Esophagus squamous epithelium (tissue), 5 donors: Measurements from ENCODE around the gene CREBBP. TPM values are rescaled to one million over a fixed set of nuclear protein-coding genes. Genes with fewer than 3 reads are reported as not detected.
A peak's percentile ranks its signal among the peaks of the same experiment; 100 is the strongest.
"Not testable (repeated sequence)": the region's sequence is repeated elsewhere in the genome, so short reads cannot be mapped to it uniquely, and the experiment has no call there.

Experiments
- DNase-seq: peaks from one replicate; lab custom pipeline; 2025; lab: John Stamatoyannopoulos, UW
- H3K27ac ChIP-seq, 4 donors: fragments of 200-600 bp; sonication (generic); one replicate each; pipeline ENCODE4 v1.5.1; 2016 to 2019; ENCODE audit warnings: mild to moderate bottlenecking in 1 of 4
- H3K27me3 ChIP-seq, 4 donors: fragments of 200-600 bp; sonication (generic); 1 replicate in 3 of 4; 2 replicates in 1 of 4; pipeline versions ENCODE4 v1.5.1 to v1.6.0; 2017 to 2021; ENCODE audit warnings: antibody characterized with exemption in 1 of 4
- H3K36me3 ChIP-seq, 3 donors: fragments of 200-600 bp; sonication (generic); one replicate each; pipeline ENCODE4 v1.5.1; 2016 to 2019
- H3K4me1 ChIP-seq, 3 donors: fragments of 200-600 bp; sonication (generic); one replicate each; pipeline ENCODE4 v1.5.1; 2017 to 2019
- H3K4me3 ChIP-seq, 4 donors: fragments of 200-600 bp; sonication (generic); 1 replicate in 3 of 4; 2 replicates in 1 of 4; pipeline ENCODE4 v1.5.1; 2016 to 2019; ENCODE audit warnings: mild to moderate bottlenecking in 2 of 4, moderate library complexity in 1 of 4
- H3K9me3 ChIP-seq, 3 donors: fragments of 200-600 bp; sonication (generic); one replicate each; pipeline ENCODE4 v1.5.1; 2016 to 2019
- POLR2A ChIP-seq, 4 donors: fragments of 450-650 bp; IDR thresholded peaks; one replicate each; pipeline ENCODE4 v1.6.1; 2017; ENCODE audit warnings: antibody characterized with exemption in 4 of 4, mild to moderate bottlenecking in 4 of 4, moderate library complexity in 3 of 4
- WGBS, 2 donors: methylation state at CpG; one replicate each; pipeline ENCODE4 v1.1.5; 2018; 5-methylcytosine and 5-hydroxymethylcytosine counted together
- intact Hi-C: fragments of 100-400 bp; cut with DNase I; formaldehyde crosslinking; loops from one replicate; pipeline ENCODE4 v1.15.0; 2022
- total RNA-seq, 4 donors: library from RNA; depleted of rRNA; stranded (reverse); fragments of >200 nt; gene quantifications; one replicate each; pipeline ENCODE4 v1.1.0, GENCODE V29; 2016
- TF ChIP-seq, protein P1 (sequence below), 6 experiments: fragments of 450-650 bp in 4 of 6; fragments of 200-600 bp in 2 of 6; sonication (generic) in 2 of 6; IDR thresholded peaks; one replicate each; pipeline ENCODE4 v1.5.1; 2016 to 2019; ENCODE audit warnings: antibody characterized with exemption in 6 of 6, mild to moderate bottlenecking in 4 of 6, moderate library complexity in 4 of 6
- donor health status: DM: yes; HTN: yes; CAD: no.

The CREBBP gene
- total RNA-seq: 10 to 100 TPM; 14.5 to 53.6 (median 37.5) TPM

DNA sequence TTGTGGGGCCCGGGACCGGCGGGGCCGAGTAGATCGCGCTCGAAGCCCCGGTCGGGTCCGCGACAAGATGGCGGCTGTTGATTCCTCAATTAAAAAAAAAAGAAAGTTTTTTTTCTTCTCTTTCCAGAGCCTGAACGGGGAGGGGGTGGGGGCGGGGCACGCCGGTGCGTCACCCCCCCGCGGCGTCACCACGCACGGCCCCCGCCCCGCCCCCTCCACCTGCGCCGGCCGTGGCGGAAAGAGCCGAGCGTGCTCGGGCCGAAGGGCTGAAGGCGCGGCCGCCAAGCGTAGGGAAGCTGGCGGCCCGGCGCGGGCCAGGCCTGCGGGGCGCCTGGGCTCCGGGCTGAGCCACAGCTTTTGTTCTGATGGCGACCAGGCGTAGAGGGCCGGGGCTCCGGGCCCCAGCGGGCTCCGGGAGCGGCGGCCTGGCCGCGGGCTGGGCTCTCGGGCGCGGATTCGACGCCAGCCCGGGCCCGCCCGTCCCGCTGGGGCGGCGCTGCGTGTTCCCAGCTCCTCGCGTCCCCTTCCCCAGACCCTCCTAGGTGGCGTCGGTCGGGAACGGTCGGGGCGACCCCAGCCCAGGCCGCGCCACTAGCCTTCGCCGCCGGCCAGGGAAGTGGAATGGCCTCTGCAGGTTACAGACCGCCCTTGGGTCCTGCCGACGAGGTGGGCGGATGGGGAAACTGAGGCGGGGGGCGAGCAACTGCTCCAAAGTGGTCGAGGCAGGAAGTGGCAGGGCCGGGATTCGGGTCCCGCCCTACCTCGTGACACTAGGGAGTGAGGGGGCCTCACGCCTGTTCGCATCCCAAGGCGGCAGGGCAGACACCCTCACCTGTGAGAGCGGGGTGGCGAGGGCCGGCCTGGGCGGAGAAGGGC, at the start of gene CREBBP:
Gene CREBBP (minus strand): TSS at position 91 of the 876 bp plus-strand sequence. CDS start 797 bp downstream, outside the sequence.
- 6% methylated on average over 18 of the region's 96 CpGs; no CpG with 5 or more reads in 1 of the 2 donors for WGBS, 2 donors
- no peaks in the 10 kb centered on the region for H3K9me3 ChIP-seq
- no peaks in the 10 kb centered on the region for H3K27me3 ChIP-seq
- peak in 2 of 4 donors; percentile 68 to 71 for TF ChIP-seq POLR2A (IDR thresholded peaks at IDR 0.05)
- TF ChIP-seq, protein P1, sequence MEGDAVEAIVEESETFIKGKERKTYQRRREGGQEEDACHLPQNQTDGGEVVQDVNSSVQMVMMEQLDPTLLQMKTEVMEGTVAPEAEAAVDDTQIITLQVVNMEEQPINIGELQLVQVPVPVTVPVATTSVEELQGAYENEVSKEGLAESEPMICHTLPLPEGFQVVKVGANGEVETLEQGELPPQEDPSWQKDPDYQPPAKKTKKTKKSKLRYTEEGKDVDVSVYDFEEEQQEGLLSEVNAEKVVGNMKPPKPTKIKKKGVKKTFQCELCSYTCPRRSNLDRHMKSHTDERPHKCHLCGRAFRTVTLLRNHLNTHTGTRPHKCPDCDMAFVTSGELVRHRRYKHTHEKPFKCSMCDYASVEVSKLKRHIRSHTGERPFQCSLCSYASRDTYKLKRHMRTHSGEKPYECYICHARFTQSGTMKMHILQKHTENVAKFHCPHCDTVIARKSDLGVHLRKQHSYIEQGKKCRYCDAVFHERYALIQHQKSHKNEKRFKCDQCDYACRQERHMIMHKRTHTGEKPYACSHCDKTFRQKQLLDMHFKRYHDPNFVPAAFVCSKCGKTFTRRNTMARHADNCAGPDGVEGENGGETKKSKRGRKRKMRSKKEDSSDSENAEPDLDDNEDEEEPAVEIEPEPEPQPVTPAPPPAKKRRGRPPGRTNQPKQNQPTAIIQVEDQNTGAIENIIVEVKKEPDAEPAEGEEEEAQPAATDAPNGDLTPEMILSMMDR (IDR thresholded peaks at IDR 0.05): peak in 1 of 6 experiments; percentile 6
- H3K4me1 ChIP-seq: peaks cover 8 to 44% (median 25%) of the 10 kb centered on the region in 3 donors
- intact Hi-C loops: no loop called here
- peak within 1 kb of the TSS; percentile 87 to 99 (median 97) for H3K27ac ChIP-seq
- peak within 1 kb of the TSS; percentile 94 to 98 (median 94) for H3K4me3 ChIP-seq
- no peaks in the 10 kb centered on the region for H3K36me3 ChIP-seq
- peak; percentile 56 for DNase-seq

DNA sequence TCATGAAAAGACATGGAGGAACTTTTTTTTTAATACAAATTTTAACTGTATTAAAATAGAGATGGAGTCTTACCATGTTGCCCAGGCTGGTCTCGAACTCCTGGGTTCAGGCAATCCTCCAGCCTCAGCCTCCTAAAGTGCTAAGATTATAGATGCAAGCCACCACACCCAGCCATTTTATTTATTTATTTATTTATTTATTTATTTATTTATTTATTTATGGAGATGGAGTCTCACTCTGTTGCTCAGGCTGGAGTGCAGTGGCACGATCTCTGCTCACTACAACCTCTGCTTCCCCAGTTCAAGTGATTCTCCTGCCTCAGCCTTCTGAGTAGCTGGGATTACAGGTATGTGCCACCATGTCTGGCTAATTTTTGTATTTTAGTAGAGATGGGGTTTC, 46.6 kb upstream of the CREBBP start:
- H3K9me3 ChIP-seq, H3K36me3 ChIP-seq, intact Hi-C loops, H3K4me1 ChIP-seq, DNase-seq, H3K27ac ChIP-seq, H3K4me3 ChIP-seq, H3K27me3 ChIP-seq: not testable (repeated sequence)
- whole genome bisulfite sequencing, 2 donors: 88 to 90% methylated on average over 2 of the region's 2 CpGs

DNA sequence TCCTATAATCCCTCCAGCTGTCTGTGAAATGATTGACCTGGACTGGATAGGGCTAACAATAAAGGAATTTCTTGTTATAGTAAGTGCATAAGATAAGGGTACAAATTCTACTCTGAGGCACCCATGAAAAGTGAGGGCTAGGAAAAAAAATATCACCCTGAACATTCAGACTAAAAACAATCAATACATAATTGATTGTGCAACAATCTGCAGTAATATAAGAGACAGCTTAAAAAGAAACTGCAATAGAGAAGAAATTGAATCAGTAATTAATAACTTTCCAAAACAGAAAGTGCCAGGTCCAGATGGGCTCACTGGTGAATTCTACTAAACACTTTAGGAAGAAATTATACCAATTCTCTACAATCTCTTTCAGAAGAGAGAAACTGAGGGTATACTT, 44.2 kb upstream of the CREBBP start:
- Histone ChIP-seq H3K27ac (no peak overlapping the region), H3K27me3 (peaks cover 0 to 18% (median 0%) of the 10 kb centered on the region in 4 donors), H3K4me1 (no peaks in the 10 kb centered on the region), H3K9me3 (peaks cover 0 to under 1% (median under 1%) of the 10 kb centered on the region in 3 donors), H3K4me3 (no peak overlapping the region), H3K36me3 (no peaks in the 10 kb centered on the region)
- no peak for DNase-seq
- intact Hi-C loops: no loop called here
- TF ChIP-seq POLR2A (IDR thresholded peaks at IDR 0.05): no peak

DNA sequence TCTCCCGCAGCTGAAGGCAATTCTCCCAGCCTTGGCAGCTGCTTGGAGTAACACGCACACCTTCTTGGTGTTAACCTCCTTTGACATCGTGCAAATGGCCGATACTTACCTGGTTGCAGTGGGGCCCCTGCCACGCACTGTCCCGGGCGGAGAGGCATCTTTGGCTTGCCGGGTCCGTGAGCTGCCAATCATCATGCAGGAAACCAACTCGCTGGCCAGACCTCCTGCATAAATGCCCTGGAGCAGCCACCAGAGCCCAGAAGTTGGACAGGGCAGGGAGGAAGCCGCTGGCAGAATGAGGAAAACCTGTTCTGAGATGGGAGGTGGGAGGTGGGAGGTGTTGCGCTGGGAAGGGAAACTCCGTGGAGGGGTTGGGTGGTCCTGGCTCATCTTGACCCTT, 41.7 kb upstream of the CREBBP start:
- intact Hi-C loops: no loop called here
- no peak for DNase-seq

DNA sequence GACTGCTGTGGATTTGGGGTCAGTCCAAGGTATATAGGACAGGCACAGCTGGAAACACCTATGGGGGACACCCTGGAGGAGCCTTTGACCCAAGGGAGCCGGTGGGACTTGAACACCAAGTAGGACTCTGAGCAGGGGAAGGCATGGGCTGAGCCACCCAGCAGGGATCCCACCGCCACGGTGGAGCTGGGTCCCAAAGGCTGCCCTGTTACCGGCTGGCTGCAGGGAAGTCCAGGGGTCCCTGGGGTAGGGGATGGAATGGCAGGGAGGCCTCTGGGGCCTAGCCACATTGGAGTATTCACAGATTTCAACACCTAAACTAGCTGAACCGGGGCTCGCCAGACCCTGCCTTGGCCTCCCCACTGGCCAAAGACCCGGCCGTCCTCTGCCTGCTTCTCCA, 39.7 kb upstream of the CREBBP start:
- intact Hi-C loops: no loop called here
- WGBS, 2 donors: 74 to 91% methylated on average over 4 of the region's 8 CpGs
- no peaks in the 10 kb centered on the region for H3K36me3 ChIP-seq
- H3K27me3 ChIP-seq: peaks cover 0 to 18% (median 0%) of the 10 kb centered on the region in 4 donors
- H3K9me3 ChIP-seq: peaks cover 0 to 17% (median 6%) of the 10 kb centered on the region in 3 donors
- H3K4me1 ChIP-seq: no peaks in the 10 kb centered on the region
- no peak overlapping the region for H3K27ac ChIP-seq
- H3K4me3 ChIP-seq: no peak overlapping the region
- DNase-seq: no peak
- no peak for TF ChIP-seq POLR2A (IDR thresholded peaks at IDR 0.05)

More for the DNA sequence above, 41.7 kb upstream of the CREBBP start:
- Histone ChIP-seq H3K27ac (no peak overlapping the region), H3K27me3 (peaks cover 0 to 18% (median 0%) of the 10 kb centered on the region in 4 donors), H3K9me3 (peaks cover 0 to 11% (median 6%) of the 10 kb centered on the region in 3 donors), H3K36me3 (no peaks in the 10 kb centered on the region), H3K4me3 (no peak overlapping the region), H3K4me1 (no peaks in the 10 kb centered on the region)
- no peak for TF ChIP-seq POLR2A (IDR thresholded peaks at IDR 0.05)
- TF ChIP-seq, protein P1 (IDR thresholded peaks at IDR 0.05): no peak
- WGBS, 2 donors: 40 to 57% methylated on average over 7 to 13 of the region's 13 CpGs

DNA sequence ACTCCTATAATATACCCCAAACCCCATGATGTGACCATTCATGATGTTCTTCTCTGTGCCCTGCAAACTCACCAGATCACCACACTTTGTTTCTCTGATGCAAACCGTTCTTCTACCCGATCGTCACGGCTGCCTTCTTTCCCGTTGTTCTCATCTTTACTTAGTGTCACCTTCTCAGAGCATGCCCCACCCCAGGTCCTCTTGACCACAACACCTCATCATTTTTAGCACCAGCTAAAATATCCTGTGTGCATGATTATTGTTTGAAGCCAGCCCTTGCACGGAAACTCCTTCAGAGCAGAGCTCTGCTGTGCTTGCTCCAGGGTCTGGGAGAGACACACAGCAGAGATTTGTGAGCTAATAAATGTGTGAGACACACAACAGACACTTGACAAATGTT, 38.9 kb upstream of the CREBBP start:
- Histone ChIP-seq H3K4me1 (no peaks in the 10 kb centered on the region), H3K9me3 (peaks cover 0 to 17% (median 6%) of the 10 kb centered on the region in 3 donors), H3K27me3 (peaks cover 0 to 18% (median 0%) of the 10 kb centered on the region in 4 donors), H3K4me3 (no peak overlapping the region), H3K27ac (no peak overlapping the region), H3K36me3 (no peaks in the 10 kb centered on the region)
- 87 to 89% methylated on average over 6 of the region's 6 CpGs for WGBS, 2 donors
- intact Hi-C loops: no loop called here
- TF ChIP-seq POLR2A (IDR thresholded peaks at IDR 0.05): no peak
- TF ChIP-seq, protein P1 (IDR thresholded peaks at IDR 0.05): no peak
- DNase-seq: no peak
